T-helper 9 cell (primary cell): ENCODE data around the gene QSOX2.

Source experiments
- DNase-seq: peaks from one replicate; pipeline ENCODE4 v3.0.0-alpha.2; 2020

QSOX2 gene

GRCh38 chr9:136187683-136188586 lies 57.7 kb downstream of the QSOX2 start:
- DNase-seq, result no peak

- no peak for DNase-seq
These were observed 58.4 kb downstream of the QSOX2 start for GRCh38 chr9:136187197-136187596.

GRCh38 chr9:136186386-136186785 lies 59.2 kb downstream of the QSOX2 start:
- DNase-seq, result no peak

- no peak for DNase-seq
These were observed 59.8 kb downstream of the QSOX2 start for GRCh38 chr9:136185596-136186366.

GRCh38 chr9:136185066-136185465 lies 60.5 kb downstream of the QSOX2 start:
- no peak for DNase-seq

GRCh38 chr9:136182850-136183422 lies 62.7 kb downstream of the QSOX2 start:
- DNase-seq, result no peak

GRCh38 chr9:136182420-136182787 lies 63.2 kb downstream of the QSOX2 start:
- DNase-seq, result no peak

GRCh38 chr9:136181784-136182419 lies 63.7 kb downstream of the QSOX2 start:
- DNase-seq, result no peak

- DNase-seq, result no peak
These were observed 65.0 kb downstream of the QSOX2 start for GRCh38 chr9:136180586-136180985.

GRCh38 chr9:136179761-136180160 lies 65.9 kb downstream of the QSOX2 start:
- DNase-seq, result no peak

- no peak for DNase-seq
These were observed 66.5 kb downstream of the QSOX2 start for GRCh38 chr9:136179101-136179616.

- DNase-seq, result no peak
These were observed 66.9 kb downstream of the QSOX2 start for GRCh38 chr9:136178773-136179075.

GRCh38 chr9:136178061-136178772 lies 67.4 kb downstream of the QSOX2 start:
- DNase-seq, result no peak

GRCh38 chr9:136177224-136177623 lies 68.4 kb downstream of the QSOX2 start:
- DNase-seq, result no peak

- no peak for DNase-seq
These were observed 69.9 kb downstream of the QSOX2 start for GRCh38 chr9:136175616-136176197.

GRCh38 chr9:136174779-136175615 lies 70.6 kb downstream of the QSOX2 start:
- DNase-seq, result no peak

GRCh38 chr9:136173648-136174290 lies 71.8 kb downstream of the QSOX2 start:
- DNase-seq, result no peak

GRCh38 chr9:136172412-136173079 lies 73.1 kb downstream of the QSOX2 start:
- DNase-seq, result no peak

GRCh38 chr9:136171801-136172411 lies 73.7 kb downstream of the QSOX2 start:
- no peak for DNase-seq
